NCI-H82 (cell line): Measurements from ENCODE around the gene CDH4.
"Not testable (repeated sequence)": the region's sequence is repeated elsewhere in the genome, so short reads cannot be mapped to it uniquely, and the experiment has no call there.

ENCODE experiments used
- DNase-seq: peaks from one replicate; lab custom pipeline; 2025; lab: John Stamatoyannopoulos, UW

CDH4 gene

GRCh38 chr20:61932199-61932592 is 680.1 kb downstream of the CDH4 start:
- DNase-seq = no peak

GRCh38 chr20:61932711-61933480 is 680.8 kb downstream of the CDH4 start:
- no peak for DNase-seq

- no peak for DNase-seq
Observed at GRCh38 chr20:61933481-61933950, 681.5 kb downstream of the CDH4 start.

GRCh38 chr20:61933951-61934715 is 682.1 kb downstream of the CDH4 start:
- DNase-seq = no peak

- no peak for DNase-seq
Observed at GRCh38 chr20:61934716-61935530, 682.9 kb downstream of the CDH4 start.

- DNase-seq = no peak
Observed at GRCh38 chr20:61935926-61936700, 684.1 kb downstream of the CDH4 start.

GRCh38 chr20:61936701-61937131 is 684.7 kb downstream of the CDH4 start:
- DNase-seq = no peak

- DNase-seq = no peak
Observed at GRCh38 chr20:61937146-61937962, 685.3 kb downstream of the CDH4 start.

GRCh38 chr20:61937963-61938838 is 686.1 kb downstream of the CDH4 start:
- DNase-seq = no peak

GRCh38 chr20:61938839-61939690 is 687.0 kb downstream of the CDH4 start:
- DNase-seq = no peak

GRCh38 chr20:61939691-61940360 is 687.8 kb downstream of the CDH4 start:
- DNase-seq = no peak

- DNase-seq = no peak
Observed at GRCh38 chr20:61940491-61940890, 688.4 kb downstream of the CDH4 start.

GRCh38 chr20:61940976-61941720 is 689.1 kb downstream of the CDH4 start:
- no peak for DNase-seq

GRCh38 chr20:61941721-61942405 is 689.8 kb downstream of the CDH4 start:
- DNase-seq = no peak

- no peak for DNase-seq
Observed at GRCh38 chr20:61942526-61942925, 690.5 kb downstream of the CDH4 start.

- not testable (repeated sequence) for DNase-seq
Observed at GRCh38 chr20:61944967-61945366, 692.9 kb downstream of the CDH4 start.

- DNase-seq = not testable (repeated sequence)
Observed at GRCh38 chr20:61945495-61945894, 693.4 kb downstream of the CDH4 start.
